HG03196 (cell line): ENCODE data around the gene ITFG1.
"Not testable (repeated sequence)": the region's sequence is repeated elsewhere in the genome, so short reads cannot be mapped to it uniquely, and the experiment has no call there.

Experiments used
- ATAC-seq: cut with Tn5 transposase; IDR thresholded peaks from one replicate; pipeline ENCODE4 v1.9.1; 2021; ENCODE audit not compliant: unreplicated experiment

Gene ITFG1

DNA sequence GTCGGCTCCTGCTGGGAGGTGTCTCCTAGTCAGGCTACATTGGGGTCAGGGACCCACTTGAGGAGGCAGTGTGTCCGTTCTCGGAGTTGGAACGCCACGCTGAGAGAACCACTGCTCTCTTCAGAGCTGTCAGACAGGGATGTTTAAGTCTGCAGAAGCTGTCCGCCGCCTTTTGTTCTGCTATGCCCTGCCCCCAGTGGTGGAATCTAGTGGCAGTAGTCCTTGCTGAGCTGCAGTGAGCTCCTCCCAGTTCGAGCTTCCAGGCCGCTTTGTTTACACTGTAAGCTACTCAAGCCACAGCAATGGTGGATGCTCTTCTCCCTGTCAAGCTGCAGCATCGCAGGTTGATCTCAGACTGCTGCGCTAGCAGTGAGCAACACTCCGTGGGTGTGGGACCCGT, 36.0 kb downstream of the ITFG1 start:
- ATAC-seq: no peak

DNA sequence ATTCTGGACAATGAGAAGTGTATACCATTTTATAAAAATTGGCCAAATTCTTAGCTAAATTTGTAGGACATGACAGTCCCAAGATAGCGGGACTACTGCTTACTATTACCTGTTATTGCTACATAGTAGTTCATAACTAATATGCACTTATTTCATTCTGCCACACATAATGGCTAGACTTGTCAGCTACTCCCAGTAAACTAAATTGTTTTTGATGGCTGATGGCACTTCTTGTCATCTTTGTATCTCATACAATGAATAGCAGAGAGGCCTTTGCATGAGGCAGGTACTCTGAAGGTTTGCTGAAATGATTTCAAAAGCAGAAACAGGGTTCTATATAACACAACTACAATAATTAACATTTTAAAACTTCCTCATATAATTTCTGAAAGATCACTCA, 44.0 kb downstream of the ITFG1 start:
- no peak for ATAC-seq

DNA sequence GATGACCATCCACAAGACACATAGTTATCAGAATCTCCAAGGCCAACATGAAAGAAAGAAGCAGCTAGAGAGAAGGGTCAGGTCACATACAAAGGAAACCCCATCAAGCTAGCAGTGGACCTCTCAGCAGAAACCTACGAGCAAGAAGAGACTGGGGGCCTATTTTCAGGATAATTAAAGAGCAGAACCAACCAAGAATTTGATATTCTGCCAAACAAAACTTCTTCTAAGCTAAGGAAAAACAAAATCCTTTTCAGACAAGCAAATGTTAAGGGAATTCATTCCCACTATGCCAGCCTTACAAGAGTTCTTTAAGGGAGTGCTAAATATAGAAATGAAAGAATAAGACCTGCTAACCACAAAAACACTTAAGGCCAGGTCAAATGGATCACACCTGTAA, 47.8 kb downstream of the ITFG1 start:
- ATAC-seq: no peak

DNA sequence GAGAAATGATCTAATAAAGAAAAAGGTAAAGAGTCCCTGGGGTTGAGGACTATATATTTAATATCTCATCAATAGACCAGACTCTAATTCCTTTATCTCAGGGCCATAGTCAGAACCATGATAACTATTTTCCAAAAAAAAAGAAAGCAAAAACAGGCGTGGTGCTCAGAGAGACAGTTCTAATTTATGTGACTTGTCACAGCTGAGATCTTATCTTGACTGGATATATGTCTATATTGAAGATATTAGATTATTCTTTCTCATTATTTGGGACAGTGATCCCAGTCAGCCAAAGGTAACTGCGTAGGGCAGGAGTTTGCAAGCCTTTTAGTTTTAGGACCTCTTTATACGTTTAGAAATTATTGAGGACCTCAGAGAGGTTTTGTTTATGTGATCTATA, 52.4 kb downstream of the ITFG1 start:
- no peak for ATAC-seq

DNA sequence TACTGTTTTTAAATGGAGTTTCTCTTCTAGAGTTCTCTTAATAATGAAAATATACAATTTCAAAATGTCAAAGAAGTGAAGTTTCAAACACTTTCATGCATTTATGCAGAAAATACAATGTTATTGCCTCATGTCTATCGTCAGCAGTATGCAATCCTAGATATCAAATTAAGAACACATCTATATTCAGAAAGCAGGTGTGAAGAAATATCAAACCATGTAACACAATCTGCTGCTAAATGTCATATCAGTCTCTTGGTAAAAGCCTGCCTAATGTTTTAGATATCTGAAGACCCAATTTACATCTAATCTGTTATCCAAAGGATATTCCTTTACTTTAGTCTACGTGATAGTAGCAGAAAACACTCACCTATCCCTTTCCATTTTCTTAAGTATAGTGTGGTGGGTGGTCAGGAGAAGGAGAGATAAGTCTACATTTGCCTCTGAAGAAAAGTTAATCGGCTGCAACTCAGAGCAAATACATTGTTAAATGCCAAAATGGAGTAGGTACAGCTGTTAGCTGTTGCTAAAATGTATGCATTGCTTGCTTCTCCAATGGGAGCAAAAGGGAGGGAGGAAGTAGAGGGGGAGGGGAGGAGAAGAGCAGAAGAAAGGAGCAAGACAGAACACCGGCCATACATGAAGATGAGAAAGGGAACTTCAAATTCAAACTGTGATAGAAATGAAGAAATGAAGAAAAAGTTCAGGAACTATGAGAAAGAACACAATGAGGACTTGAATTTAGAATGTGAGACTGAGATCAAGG, 64.9 kb downstream of the ITFG1 start:
- ATAC-seq: no peak

DNA sequence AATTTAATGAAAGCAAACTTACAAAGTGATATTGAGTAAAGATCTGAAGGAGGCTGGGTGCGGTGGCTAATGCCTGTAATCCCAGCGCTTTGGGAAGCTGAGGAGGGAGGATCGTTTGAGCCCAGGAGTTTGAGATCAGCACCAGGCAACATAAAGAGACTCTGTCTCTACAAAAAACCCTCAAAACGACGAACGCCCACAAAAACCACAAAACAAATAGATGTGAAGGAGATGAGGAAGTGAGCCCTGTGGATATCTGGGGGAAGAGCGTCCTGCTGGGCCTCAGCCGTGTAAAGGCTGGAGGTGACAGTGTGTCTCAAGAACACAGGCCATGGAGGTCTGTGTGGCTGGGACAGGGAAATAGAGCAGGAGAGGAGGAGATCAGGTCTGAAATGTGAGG, 68.8 kb downstream of the ITFG1 start:
- peak; percentile 86 for ATAC-seq

DNA sequence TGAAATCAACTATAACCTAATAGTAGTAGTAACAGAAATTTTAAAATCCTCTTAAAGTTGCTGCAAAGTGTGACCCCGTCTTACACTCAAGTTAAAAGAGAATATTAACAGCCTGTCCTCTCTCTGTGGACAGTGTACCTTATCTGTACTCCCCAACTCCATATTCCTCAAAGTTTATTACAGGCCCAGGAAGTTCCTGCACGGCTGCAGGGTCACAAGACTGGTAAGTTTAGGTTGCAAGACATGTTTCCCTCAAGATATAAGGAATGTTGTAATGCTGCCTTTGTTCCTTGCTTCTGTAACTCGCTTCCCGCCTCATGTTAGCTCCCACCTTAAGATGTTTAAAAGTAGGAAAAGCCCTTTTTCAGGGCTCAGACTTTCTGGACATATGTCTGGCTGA, 72.2 kb downstream of the ITFG1 start:
- ATAC-seq: no peak

DNA sequence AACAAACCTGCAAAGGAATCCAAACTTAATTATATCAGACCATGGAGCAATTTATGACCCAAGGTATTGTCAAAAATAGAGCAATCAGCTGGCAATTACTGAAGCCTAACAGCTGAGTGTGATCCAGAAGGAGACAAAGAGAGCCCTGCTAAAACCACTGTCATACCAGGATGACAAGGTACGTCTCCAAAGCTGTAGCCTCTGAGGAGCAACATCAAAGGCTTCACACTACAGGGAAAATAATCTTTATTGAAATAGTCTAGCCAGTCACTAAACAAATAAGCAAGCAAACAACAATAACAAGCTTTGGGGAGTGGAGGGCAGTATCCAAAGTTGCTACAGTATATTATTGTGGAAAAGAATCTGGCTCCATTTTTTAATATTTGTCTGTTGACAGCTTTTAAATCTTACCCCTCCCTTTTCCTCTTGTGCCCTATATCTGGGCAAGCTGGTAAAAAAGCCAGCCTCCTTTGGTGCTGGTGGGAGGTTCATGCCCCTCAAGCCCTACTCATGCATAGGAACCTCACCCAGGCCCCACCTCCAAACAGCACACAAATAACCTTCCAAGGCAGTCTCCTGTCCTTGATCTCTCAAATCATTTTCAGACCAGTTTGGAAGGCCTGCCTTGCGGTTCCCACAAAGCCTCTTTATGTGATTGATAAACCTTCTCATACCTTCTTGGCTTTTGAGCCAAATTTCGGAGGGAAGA, 73.7 kb downstream of the ITFG1 start:
- no peak for ATAC-seq

DNA sequence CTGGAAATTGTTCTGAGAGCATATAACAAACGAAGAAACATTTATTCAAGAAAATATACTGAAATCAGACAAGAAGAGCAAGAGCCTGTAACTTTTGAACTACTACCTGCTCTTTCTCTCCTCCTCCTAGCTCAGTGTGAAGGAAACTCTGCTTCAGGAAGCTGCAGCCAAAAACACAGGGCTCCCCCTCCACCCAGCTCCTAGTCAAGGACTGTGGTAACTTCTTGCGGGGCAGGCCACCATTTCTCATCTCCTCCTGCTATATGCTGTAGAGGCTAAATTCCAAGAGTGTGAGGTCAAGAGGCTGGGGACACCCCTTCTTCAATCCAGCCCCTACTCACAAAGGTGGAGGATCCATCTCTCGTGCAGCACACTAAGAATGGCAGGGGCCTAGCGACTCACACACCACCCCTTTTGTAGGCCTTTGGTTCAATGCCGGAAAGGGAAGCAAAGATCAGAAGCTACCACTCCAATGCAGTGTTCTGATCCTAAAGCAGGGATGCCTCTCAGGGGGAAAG, 74.6 kb downstream of the ITFG1 start:
- no peak for ATAC-seq

DNA sequence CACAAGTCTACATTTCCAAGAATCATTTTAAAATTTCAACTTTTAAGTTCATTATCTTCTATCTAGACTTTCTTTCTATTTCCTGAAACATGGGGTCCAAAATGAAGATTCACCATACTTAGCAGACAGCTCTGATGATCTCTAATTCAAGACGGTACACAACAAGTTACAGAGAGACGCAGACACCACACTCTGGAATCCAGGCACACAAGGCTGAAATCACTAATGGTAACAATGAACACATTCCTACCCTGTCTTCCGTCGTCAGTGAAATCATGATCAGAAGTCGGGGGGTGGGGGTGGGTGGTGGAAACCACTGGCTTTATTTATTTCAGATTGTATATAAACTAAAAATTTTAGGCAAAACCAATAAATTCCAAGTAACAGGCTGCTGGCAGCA, 78.5 kb downstream of the ITFG1 start:
- no peak for ATAC-seq

DNA sequence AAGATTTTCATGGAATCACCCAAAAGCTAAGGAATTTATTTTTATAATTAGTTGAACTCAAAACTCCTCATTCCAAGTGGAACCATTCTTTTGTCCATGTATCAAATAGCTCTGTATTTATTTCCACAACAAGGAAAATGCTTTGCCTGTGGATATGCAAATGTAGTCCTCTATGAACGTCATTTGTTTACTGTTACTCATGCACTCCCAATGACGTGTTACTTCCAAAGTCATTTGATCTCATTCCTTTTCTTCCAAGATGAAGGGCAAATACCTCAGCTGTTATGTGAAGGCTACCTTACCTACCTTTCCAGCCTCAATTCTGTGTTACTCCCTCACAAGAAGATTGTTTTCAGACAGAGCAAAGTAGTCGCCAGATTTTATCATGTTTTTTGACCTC, 83.7 kb downstream of the ITFG1 start:
- ATAC-seq: no peak

DNA sequence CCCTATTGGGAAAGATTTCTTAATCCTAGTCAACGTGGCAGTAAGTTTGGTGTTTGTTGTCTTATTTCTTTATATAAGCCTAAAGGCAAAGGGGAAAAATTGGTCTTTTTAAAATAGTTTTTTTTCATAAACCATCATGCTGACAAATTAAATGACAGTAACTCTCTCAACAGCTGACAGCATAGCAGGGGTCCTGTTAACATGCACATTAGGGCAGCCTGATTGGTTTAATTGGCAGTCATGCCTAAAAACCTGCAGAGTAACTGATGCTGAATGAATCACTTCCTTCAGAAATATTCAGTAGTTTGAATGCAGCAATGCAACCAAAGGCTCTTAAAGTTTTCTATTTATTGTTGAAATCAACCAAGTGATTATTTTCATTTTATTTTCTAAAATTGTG, 85.4 kb downstream of the ITFG1 start:
- no peak for ATAC-seq

DNA sequence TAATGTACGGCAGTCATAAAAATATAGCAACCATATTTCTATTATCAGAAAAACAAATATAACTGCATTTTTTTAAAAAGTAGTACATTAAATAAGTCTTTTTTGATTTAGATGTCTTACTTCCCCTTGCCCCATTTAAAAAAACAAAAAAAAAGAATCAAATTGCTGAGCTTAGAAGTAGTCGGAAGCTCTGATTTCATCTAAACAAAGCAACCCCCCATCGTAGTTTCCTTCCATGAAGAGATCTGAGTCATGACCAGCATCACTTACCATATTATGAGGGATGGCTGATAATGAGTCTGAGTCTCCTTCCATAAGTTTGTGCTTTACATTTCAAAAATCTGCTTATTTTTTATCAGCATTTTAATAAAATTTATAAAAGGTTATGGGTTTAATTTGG, 86.2 kb downstream of the ITFG1 start:
- ATAC-seq: no peak

DNA sequence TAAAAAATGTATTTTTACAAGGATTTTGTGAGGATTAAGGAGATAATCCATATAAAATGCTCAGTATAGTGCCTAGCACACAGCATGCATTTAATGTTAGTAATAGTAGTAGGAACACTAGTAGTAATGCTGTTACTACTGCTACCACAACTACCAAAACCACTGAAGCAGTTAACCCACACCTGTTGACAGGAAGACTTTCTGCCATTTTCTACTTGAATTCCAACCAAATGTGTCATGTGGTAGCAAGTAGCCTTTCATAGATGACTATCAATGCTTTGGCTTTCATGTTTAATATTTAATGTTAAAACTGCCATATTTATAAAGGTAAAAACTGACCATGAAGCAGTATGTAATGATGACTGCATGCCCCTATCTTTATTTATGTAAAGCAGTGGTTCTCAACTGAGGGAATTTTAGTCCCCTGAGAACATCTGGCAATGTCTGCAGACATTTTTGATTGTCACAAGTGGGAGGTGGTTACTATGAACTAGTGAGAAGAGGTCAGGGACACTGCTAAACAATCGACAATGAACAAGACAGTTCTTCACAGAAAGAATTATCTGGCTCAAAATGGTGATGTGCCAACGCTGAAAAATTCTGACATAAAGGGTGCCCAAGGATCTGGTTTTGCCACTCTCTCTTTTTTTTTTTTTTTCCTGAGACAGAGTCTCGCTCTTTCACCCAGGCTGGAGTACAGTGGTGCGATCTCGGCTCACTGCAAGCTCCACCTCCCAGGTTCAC, 89.4 kb downstream of the ITFG1 start:
- no peak for ATAC-seq

DNA sequence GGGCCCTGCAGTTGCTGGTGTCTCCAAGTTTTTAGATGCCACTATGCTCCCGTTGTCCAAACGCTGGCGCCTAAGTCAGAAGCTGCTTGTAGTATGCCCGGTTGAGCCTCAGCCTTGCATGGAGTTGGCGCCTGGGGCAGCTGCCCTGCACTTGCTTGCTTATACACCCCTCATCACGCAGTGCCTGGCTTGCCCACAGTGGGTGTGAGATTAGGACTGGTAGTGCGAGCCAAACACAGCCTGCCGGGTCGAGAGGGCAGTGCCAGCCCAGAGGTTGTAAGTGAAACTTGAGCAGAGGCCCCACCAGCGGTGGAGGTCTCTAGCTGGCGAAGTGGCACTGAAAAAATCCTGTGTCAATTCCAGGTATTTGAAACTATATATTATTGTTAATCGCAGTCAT, 90.3 kb downstream of the ITFG1 start:
- no peak for ATAC-seq

DNA sequence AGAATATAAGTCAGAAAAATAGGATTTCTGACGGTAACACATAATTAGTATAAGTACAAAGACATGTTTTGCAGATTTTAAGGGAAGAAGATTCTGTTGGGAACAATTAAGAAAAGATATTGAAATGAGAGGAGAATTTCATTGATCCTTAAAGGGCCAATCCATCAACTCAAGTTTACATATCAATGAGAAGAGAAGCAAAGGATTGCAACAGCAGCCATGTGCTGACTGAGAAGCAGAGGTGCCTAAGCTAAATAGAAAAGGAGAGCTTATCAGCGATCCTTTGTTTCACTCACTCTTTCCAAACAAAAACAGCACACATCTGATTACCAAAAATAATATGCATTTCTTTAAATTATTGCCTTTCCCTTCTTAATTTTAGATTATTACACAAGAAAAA, 94.6 kb downstream of the ITFG1 start:
- ATAC-seq: no peak

DNA sequence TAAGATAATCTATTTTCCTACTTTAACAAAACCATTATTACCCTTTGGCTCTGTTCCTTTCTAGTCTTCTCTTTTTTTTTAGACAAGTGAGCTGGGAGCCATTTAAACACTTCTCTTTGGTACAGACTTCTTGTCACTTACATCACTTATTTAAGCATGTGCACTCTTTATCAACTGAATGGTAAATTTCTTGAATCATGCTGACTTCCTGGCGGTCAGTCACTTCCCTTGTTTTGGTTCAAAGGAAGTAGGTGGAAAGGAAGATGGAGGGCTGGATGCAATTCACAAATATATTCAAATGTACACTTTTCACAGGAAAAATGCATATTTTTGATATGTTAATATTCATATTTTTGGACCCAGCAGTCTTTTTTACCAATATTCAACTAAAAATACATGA, 97.1 kb downstream of the ITFG1 start:
- no peak for ATAC-seq

DNA sequence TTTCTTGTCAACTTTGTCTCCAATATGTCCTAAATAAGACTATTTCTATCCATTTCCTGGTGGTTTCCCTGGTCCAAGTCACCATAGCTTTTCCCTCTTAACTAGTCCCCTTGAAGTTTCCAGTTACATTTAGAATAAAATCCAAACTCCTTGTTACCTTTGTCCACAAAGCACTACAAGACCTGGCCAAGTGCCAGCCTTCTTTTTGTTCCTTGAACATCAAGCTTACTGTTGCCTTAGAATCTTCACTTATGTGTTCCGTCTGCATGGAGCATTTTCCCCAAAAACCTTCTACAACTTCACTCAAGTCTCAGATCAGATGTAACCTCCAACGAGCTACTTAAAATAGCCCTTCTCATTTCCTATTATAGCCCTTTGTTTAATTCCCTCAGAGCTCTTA, 101.4 kb downstream of the ITFG1 start:
- no peak for ATAC-seq

DNA sequence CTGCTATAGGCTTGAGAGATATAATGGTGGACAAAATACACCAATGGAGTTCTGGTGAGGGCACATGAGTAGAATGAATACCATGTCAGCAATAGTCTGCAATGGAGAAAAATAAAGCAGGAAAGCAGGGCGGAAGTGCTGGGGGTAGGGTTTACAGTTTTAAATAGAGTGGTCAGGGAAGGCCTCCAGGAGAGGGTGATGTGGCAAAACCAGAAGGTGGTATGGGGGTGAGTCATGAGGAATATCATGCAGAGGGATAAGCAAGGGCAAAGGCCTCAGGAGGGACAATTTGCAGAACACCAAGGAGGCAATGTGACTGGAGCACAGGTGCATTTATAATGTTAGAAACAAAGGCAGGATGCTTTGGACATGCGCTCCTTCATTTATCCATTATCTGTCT, 102.0 kb downstream of the ITFG1 start:
- no peak for ATAC-seq

DNA sequence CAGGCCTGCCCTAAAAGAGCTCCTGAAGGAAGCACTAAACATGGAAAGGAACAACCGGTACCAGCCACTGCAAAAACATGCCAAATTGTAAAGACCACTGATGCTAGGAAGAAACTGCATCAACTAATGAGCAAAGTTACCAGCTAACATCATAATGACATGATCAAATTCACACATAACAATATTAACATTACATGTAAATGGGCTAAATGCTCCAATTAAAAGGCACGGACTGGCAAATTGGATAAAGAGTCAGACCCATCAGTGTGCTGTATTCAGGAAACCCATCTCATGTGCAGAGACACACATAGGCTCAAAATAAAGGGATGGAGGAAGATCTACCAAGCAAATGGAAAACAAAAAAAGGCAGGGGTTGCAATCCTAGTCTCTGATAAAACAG, 111.8 kb downstream of the ITFG1 start:
- not testable (repeated sequence) for ATAC-seq

DNA sequence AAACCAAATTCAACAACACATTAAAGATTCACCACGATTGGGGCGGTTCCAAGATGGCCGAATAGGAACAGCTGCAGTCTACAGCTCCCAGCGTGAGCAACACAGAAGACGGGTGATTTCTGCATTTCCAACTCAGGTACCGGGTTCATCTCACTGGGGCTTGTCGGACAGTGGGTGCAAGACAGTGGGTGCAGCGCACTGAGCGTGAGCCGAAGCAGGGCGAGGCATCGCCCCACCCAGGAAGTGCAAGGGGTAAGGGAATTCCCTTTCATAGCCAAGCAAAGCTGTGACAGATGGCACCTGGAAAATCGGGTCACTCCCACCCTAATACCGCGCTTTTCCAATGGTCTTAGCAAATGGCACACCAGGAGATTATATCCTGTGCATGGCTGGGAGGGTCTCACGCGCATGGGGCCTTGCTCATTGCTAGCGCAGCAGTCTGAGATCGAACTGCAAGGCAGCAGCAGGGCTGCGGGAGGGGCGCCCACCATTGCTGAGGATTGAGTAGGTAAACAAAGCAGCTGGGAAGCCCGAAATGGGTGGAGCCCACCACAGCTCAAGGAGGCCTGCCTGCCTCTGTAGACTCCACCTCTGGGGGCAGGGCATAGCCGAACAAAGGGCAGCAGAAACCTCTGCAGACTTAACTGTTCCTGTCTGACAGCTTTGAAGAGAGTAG, 113.7 kb downstream of the ITFG1 start:
- not testable (repeated sequence) for ATAC-seq
